ENCODE data around the gene KRTAP5-9. TPM values are rescaled to one million over a fixed set of nuclear protein-coding genes. Genes with fewer than 3 reads are reported as not detected.
"Not testable (repeated sequence)": the region's sequence is repeated elsewhere in the genome, so short reads cannot be mapped to it uniquely, and the experiment has no call there.

Gene KRTAP5-9
- total and polyA plus RNA-seq, 4 donors, result 0.41 to 0.57 TPM; not detected in 2

- H3K27me3 ChIP-seq (ENCODE audit: control insufficient read depth in 1 of 2, insufficient read depth in 2 of 2, low read length in 1 of 2), result no peaks in the 10 kb centered on the region
- no peak overlapping the region for H3K27ac ChIP-seq (ENCODE audit: low read depth in 1 of 2, low read length in 2 of 2)
- intact Hi-C loops (cut with DNase I), result no loop called here
- H3K4me1 ChIP-seq (ENCODE audit: control insufficient read depth in 1 of 2, insufficient read depth in 2 of 2, low read length in 2 of 2), result no peaks in the 10 kb centered on the region
- no peak for DNase-seq
- ATAC-seq (ENCODE audit: low FRiP score), result no peak
- 76% methylated on average over 5 of the region's 5 CpGs for WGBS, 2 donors
- H3K36me3 ChIP-seq (ENCODE audit: control insufficient read depth in 1 of 2, insufficient read depth in 2 of 2, low read length in 1 of 2), result no peaks in the 10 kb centered on the region
- H3K4me3 ChIP-seq (ENCODE audit: low read length in 2 of 2), result no peak overlapping the region
- H3K9me3 ChIP-seq (ENCODE audit: control insufficient read depth, low read length), result no peaks in the 10 kb centered on the region
Measured at GRCh38 chr11:71574418-71574817, 26.2 kb downstream of the KRTAP5-9 start.

- Histone ChIP-seq H3K27ac (ENCODE audit: low read depth in 1 of 2, low read length in 2 of 2) (no peak overlapping the region), H3K9me3 (ENCODE audit: control insufficient read depth, low read length) (no peaks in the 10 kb centered on the region), H3K36me3 (ENCODE audit: control insufficient read depth in 1 of 2, insufficient read depth in 2 of 2, low read length in 1 of 2) (no peaks in the 10 kb centered on the region), H3K4me3 (ENCODE audit: low read length in 2 of 2) (no peak overlapping the region), H3K27me3 (ENCODE audit: control insufficient read depth in 1 of 2, insufficient read depth in 2 of 2, low read length in 1 of 2) (no peaks in the 10 kb centered on the region), H3K4me1 (ENCODE audit: control insufficient read depth in 1 of 2, insufficient read depth in 2 of 2, low read length in 2 of 2) (no peaks in the 10 kb centered on the region)
- WGBS, 2 donors, result 77 to 78% methylated on average over 4 of the region's 4 CpGs
- intact Hi-C loops (cut with DNase I), result no loop called here
- DNase-seq, result no peak
- no peak for ATAC-seq (ENCODE audit: low FRiP score)
Measured at GRCh38 chr11:71575723-71576424, 27.7 kb downstream of the KRTAP5-9 start.

DNA sequence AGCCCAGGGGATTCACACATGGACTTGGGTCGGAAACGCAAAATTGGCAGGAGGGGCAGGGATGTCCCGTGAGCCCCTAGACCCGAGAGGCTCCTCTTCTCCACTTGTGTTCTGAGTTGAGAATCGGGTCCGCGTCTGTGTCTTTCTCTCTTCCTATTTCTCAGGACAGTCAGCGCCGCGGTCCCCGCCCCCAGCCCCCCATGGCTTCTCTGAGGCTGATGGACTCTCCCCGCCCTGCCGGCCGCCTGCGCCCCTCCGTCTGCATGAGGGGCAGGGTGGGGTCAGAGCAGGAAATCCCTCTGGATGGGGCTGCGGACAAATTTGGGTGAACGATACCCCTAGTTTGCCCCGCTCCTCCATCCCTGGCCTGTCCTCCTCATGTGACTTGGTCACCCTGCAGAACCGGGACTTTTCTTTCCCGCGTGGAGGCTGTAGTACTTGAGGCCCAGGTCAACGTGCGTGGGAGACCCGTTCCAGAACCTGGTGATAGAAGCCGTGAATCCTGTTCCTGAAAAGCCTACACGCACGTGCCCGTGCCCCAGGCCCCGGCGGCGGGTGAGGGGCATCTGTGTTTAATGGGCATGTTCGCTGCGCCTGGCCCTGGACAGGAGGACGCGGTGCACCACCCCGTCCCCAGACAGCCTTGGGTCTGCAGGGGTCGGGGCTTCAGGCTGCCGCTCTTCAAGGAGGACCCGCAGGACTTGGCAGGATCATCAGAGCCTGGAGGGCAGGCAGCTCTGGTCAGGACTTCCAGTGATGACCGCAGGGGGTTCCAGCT lies 28.7 kb downstream of the KRTAP5-9 start:
- H3K9me3 ChIP-seq (ENCODE audit: control insufficient read depth, low read length); H3K36me3 ChIP-seq (ENCODE audit: control insufficient read depth in 1 of 2, insufficient read depth in 2 of 2, low read length in 1 of 2); H3K27ac ChIP-seq (ENCODE audit: low read depth in 1 of 2, low read length in 2 of 2); DNase-seq; H3K4me3 ChIP-seq (ENCODE audit: low read length in 2 of 2); ATAC-seq (ENCODE audit: low FRiP score); H3K4me1 ChIP-seq (ENCODE audit: control insufficient read depth in 1 of 2, insufficient read depth in 2 of 2, low read length in 2 of 2); intact Hi-C loops (cut with DNase I); H3K27me3 ChIP-seq (ENCODE audit: control insufficient read depth in 1 of 2, insufficient read depth in 2 of 2, low read length in 1 of 2): not testable (repeated sequence)
- WGBS, 2 donors, result 80 to 87% methylated on average over 38 to 40 of the region's 41 CpGs

GRCh38 chr11:71577469-71578004 lies 29.3 kb downstream of the KRTAP5-9 start:
- DNase-seq, result no peak
- H3K4me3 ChIP-seq (ENCODE audit: low read length in 2 of 2), result no peak overlapping the region
- H3K4me1 ChIP-seq (ENCODE audit: control insufficient read depth in 1 of 2, insufficient read depth in 2 of 2, low read length in 2 of 2), result no peaks in the 10 kb centered on the region
- no peak overlapping the region for H3K27ac ChIP-seq (ENCODE audit: low read depth in 1 of 2, low read length in 2 of 2)
- intact Hi-C loops (cut with DNase I), result no loop called here
- no peaks in the 10 kb centered on the region for H3K9me3 ChIP-seq (ENCODE audit: control insufficient read depth, low read length)
- 90 to 91% methylated on average over 7 of the region's 7 CpGs for WGBS, 2 donors
- H3K27me3 ChIP-seq (ENCODE audit: control insufficient read depth in 1 of 2, insufficient read depth in 2 of 2, low read length in 1 of 2), result no peaks in the 10 kb centered on the region
- no peaks in the 10 kb centered on the region for H3K36me3 ChIP-seq (ENCODE audit: control insufficient read depth in 1 of 2, insufficient read depth in 2 of 2, low read length in 1 of 2)
- no peak for ATAC-seq (ENCODE audit: low FRiP score)

- H3K27me3 ChIP-seq (ENCODE audit: control insufficient read depth in 1 of 2, insufficient read depth in 2 of 2, low read length in 1 of 2); ATAC-seq (ENCODE audit: low FRiP score); H3K9me3 ChIP-seq (ENCODE audit: control insufficient read depth, low read length); H3K36me3 ChIP-seq (ENCODE audit: control insufficient read depth in 1 of 2, insufficient read depth in 2 of 2, low read length in 1 of 2); intact Hi-C loops (cut with DNase I); H3K27ac ChIP-seq (ENCODE audit: low read depth in 1 of 2, low read length in 2 of 2); H3K4me1 ChIP-seq (ENCODE audit: control insufficient read depth in 1 of 2, insufficient read depth in 2 of 2, low read length in 2 of 2); DNase-seq; H3K4me3 ChIP-seq (ENCODE audit: low read length in 2 of 2): not testable (repeated sequence)
- 57 to 59% methylated on average over 7 of the region's 7 CpGs for WGBS, 2 donors
Measured at GRCh38 chr11:71579513-71579912, 31.3 kb downstream of the KRTAP5-9 start.

GRCh38 chr11:71580057-71581003 lies 32.1 kb downstream of the KRTAP5-9 start:
- Histone ChIP-seq H3K36me3 (ENCODE audit: control insufficient read depth in 1 of 2, insufficient read depth in 2 of 2, low read length in 1 of 2) (no peaks in the 10 kb centered on the region), H3K4me1 (ENCODE audit: control insufficient read depth in 1 of 2, insufficient read depth in 2 of 2, low read length in 2 of 2) (no peaks in the 10 kb centered on the region), H3K27me3 (ENCODE audit: control insufficient read depth in 1 of 2, insufficient read depth in 2 of 2, low read length in 1 of 2) (no peaks in the 10 kb centered on the region), H3K27ac (ENCODE audit: low read depth in 1 of 2, low read length in 2 of 2) (no peak overlapping the region), H3K9me3 (ENCODE audit: control insufficient read depth, low read length) (no peaks in the 10 kb centered on the region), H3K4me3 (ENCODE audit: low read length in 2 of 2) (no peak overlapping the region)
- 4% methylated on average over 8 of the region's 8 CpGs for WGBS, 2 donors
- intact Hi-C loops (cut with DNase I), result no loop called here
- ATAC-seq (ENCODE audit: low FRiP score) (no peak), DNase-seq (no peak)

DNA sequence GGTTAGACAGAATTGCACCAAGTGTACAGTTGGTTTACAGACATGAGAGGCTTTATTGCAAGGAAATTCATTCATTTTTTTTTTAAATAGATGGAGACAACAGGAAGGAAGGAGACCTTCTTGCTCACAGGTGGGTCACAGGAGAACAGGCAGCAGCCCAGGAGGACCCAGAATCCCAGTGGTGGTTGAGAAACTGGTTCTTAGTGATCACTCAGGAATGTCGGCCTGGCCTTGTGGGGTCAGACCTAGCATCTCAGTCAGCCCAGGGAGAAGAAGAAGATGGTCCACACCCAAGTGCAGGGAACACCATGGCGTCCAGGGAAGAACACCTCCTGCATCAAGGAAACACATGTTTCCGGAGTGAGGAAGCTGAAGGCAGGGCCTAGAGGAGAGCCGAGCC lies 33.6 kb downstream of the KRTAP5-9 start:
- no peaks in the 10 kb centered on the region for H3K27me3 ChIP-seq (ENCODE audit: control insufficient read depth in 1 of 2, insufficient read depth in 2 of 2, low read length in 1 of 2)
- DNase-seq, result no peak
- intact Hi-C loops (cut with DNase I), result no loop called here
- ATAC-seq (ENCODE audit: low FRiP score), result no peak
- no peak overlapping the region for H3K27ac ChIP-seq (ENCODE audit: low read depth in 1 of 2, low read length in 2 of 2)
- H3K4me3 ChIP-seq (ENCODE audit: low read length in 2 of 2), result no peak overlapping the region
- H3K36me3 ChIP-seq (ENCODE audit: control insufficient read depth in 1 of 2, insufficient read depth in 2 of 2, low read length in 1 of 2), result no peaks in the 10 kb centered on the region
- WGBS, 2 donors, result 82 to 88% methylated on average over 4 of the region's 4 CpGs
- no peaks in the 10 kb centered on the region for H3K9me3 ChIP-seq (ENCODE audit: control insufficient read depth, low read length)
- H3K4me1 ChIP-seq (ENCODE audit: control insufficient read depth in 1 of 2, insufficient read depth in 2 of 2, low read length in 2 of 2), result no peaks in the 10 kb centered on the region

DNA sequence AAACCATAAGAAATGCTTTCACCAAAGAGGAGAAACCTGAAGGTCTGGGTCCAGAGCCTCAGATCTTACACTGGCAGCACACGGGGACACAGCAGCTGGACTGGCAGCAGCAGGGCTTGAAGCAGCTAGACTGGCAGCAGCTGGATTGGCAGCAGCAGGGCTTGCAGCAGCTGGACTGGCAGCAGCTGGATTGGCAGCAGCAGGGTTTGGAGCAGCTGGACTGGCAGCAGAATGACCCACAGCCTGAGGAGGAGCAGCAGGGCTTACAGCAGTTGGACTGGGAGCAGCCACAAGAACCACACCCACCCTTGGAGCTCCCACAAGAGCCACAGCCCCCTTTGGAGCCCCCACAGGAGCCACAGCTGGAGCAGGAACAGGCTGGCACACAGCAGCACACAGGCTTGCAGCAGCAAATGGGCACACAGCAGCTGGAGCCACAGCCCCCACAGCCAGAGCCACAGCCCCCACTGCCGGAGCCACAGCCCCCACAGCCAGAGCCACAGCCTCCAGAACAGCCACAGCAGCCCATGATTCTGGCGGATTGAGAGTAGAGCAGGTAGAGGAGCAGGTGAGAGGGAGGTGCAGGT lies 34.2 kb downstream of the KRTAP5-9 start, which contains the start of gene KRTAP5-11:
KRTAP5-11 (minus strand) TSS at position 567 of the 587 bp plus-strand sequence; CDS start at position 529, 38 bp downstream.
- no peaks in the 10 kb centered on the region for H3K9me3 ChIP-seq (ENCODE audit: control insufficient read depth, low read length)
- no peak within 1 kb of the TSS for H3K27ac ChIP-seq (ENCODE audit: low read depth in 1 of 2, low read length in 2 of 2)
- DNase-seq (no peak), ATAC-seq (ENCODE audit: low FRiP score) (no peak)
- no peaks in the 10 kb centered on the region for H3K27me3 ChIP-seq (ENCODE audit: control insufficient read depth in 1 of 2, insufficient read depth in 2 of 2, low read length in 1 of 2)
- H3K4me3 ChIP-seq (ENCODE audit: low read length in 2 of 2), result no peak within 1 kb of the TSS
- intact Hi-C loops (cut with DNase I), result no loop called here
- no peaks in the 10 kb centered on the region for H3K36me3 ChIP-seq (ENCODE audit: control insufficient read depth in 1 of 2, insufficient read depth in 2 of 2, low read length in 1 of 2)
- WGBS, 2 donors, result 58 to 61% methylated on average over 3 of the region's 3 CpGs
- H3K4me1 ChIP-seq (ENCODE audit: control insufficient read depth in 1 of 2, insufficient read depth in 2 of 2, low read length in 2 of 2), result no peaks in the 10 kb centered on the region

Measured in aorta (tissue), 5 donors.